ENCODE data around the gene GOLGA8J.
"Not testable (repeated sequence)": the region's sequence is repeated elsewhere in the genome, so short reads cannot be mapped to it uniquely, and the experiment has no call there.

The GOLGA8J gene

DNA sequence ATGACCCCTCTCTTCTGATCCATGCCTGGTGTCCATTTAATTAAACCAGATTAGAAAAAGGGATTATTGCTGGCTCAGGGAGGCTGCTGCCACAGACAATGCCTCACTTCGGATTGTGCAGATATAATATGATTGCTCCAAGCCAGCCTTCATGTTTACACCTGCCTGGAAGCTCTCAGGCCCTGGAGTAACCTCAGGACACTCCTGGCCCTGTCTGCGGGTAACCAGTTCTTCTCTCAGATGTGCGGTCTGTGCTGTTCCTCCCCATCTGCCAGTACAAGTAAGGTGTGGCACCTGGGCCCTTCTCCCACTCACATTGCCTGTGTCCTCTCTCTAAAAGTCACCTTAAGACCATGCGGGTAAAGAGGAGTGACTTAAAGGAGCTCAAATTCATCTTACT, 8.8 kb upstream of the GOLGA8J start:
- DNase-seq (ENCODE audit: low read depth in 2 of 2) = no peak

DNA sequence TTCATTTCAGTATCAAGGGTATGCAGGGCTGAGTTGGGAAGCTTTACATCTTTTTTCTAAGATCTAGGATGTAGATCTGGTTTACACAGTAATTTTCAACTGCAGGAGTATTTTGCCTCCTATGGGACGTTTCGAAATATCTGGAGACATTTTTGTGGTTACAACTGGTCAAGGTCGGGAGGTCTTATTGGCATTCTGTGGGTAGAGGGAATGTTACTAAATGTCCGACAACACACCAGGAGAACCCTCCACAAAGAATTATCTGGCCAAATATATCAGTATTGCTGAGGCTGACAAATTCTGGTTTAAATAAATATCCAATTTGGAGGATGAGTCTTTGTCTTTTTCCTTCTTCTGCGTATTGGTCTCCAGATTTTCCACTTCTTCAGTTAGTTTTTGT, 1.9 kb upstream of the GOLGA8J start:
- DNase-seq (ENCODE audit: low read depth in 2 of 2) = not testable (repeated sequence)

DNA sequence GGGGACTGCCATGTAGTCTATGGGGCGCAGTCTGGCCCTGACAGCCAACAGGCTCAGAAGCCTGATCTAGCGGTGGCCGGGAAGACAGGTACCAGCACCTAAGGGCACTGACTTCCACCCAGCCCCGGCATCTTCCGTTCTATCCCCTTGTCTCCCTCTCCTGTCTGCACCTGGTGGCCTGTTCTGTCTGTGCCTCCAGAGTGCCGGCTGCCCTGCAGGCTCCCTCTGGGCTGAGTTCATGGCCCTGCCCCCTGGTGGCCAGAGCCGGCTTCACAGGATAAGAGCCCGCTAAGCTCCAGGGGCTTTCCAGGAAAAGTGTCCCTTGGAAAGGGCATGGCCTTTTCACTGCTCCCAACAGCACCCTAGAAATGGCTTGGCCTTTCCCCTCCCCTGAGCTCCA, 15.1 kb downstream of the GOLGA8J start:
- DNase-seq (ENCODE audit: low read depth in 2 of 2) = not testable (repeated sequence)

DNA sequence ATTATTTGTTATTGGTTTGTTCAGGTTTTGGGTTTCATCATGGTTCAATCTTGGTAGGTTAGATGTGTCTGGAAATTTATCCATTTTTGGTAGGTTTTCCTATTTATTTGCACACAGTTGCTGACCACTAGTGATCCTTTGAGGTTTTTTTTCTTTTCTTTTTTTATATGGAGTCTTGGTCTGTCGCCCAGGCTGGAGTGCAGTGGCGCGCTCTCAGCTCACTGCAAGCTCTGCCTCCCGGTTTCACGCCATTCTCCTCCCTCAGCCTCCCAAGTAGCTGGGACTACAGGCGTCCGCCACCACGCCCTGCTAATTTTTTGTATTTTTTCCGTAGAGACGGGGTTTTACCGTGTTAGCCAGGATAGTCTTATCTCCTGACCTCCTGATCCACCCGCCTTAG, 20.1 kb downstream of the GOLGA8J start:
- DNase-seq (ENCODE audit: low read depth in 2 of 2) = not testable (repeated sequence)

DNA sequence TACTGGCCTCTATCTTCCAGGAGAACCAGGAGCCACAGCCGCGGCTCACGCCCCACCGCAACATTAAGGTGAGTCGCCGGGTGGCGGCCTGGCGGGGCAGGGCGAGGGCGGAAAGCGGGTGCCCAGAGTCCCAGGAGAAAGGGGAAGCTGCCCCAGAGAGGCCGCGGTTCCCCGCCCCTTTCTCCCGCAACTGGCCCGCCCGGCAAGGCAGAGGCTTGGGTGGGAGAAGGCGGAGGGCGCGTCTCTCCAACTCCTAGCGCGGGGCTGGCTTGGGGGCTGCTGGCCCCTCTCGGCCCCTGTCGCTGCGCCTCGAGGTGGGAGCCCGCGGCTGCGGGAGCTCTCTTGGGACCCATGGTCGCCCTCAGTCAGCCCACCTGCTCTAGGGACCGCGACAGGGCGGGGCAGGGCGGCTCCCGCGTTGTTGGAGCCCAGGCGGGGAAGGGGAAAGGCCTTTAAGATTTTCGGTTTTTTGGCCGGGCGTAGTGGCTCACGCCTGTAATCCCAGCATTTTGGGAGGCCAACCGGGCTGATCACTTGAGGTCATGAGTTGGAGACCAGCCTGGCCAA, 21.3 kb downstream of the GOLGA8J start:
- not testable (repeated sequence) for DNase-seq (ENCODE audit: low read depth in 2 of 2)

DNA sequence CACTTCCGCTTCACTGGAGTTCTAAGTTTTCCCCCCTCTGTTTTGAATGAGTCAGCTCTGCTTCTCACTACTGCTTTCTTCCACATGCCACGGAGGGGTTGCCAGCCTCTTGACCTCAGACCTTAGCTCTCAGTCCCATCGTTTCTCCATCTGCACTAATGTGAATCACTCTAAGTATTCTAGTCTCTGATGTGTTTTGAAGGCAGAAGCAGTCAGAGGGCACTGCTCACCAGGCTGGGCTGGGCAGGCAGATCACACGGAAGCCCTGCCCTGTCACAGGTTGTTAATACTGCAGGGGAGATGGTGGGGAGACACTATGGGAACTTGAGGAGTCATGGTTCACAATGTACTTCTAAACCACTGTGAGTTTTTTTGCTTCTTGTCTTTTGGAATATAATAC, 27.8 kb downstream of the GOLGA8J start:
- DNase-seq (ENCODE audit: low read depth in 2 of 2) = not testable (repeated sequence)

DNA sequence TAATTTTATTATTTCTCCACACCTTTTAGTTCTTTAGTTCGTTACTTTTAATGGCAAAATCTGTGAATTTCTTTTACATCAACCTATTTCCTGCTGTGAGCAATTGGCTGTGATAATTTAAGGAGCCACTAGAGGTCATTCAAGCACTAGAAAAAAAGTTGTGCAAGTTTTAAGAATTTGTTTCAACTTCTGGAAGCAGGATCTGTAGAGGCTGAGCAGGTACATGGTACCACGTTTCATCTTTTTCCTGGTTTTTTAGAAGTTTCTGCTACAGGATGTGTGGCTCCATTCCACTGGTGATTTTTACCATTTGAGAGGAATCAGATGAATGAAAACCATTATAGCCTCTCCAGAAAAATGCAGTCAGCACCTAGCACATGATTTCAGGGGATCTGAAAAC, 47.3 kb downstream of the GOLGA8J start:
- DNase-seq (ENCODE audit: low read depth in 2 of 2) = not testable (repeated sequence)

DNA sequence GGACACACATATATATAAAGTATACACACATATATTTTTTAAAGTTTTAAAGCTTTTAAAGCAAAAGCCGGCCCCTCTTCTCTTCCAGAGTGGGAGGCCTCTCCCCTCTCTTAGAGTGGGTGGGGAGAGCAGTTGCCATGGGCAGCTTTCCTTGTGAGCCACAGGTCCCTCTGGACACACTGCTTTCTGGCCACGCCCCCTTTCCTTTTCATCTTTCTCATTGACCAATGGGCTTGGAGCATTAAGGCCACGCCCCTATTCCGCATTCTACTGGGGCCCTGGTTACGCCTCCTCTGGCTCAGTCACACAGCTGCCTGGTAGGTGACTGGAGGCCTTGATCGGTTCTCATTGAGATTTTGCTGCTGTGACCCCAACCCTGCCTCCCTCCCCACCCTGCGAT, 52.0 kb downstream of the GOLGA8J start, which contains the start of gene GOLGA8T:
Gene GOLGA8T, plus strand, starts transcription at position 301 of the 400 bp plus-strand sequence. Its CDS starts 98 bp downstream, at position 399.
- DNase-seq (ENCODE audit: low read depth in 2 of 2) = not testable (repeated sequence)

Measured in fibroblast of skin of left quadriceps (primary cell).